ENCODE data around the gene AK5. TPM values are rescaled to one million over a fixed set of nuclear protein-coding genes. Genes with fewer than 3 reads are reported as not detected.

Gene AK5
- polyA plus RNA-seq, 2 of the 4 experiments (the other 2 are of a cell fraction): 4.9 to 6.1 TPM

GRCh38 chr1:77316006-77316405 is 34.2 kb downstream of the AK5 start:
- H3K27ac ChIP-seq: peak overlapping the region in 1 of 2 experiments; percentile 43; a peak in 1 of 6 replicates
- H3K9me3 ChIP-seq: no peaks in the 10 kb centered on the region
- no peak overlapping the region for H3K4me3 ChIP-seq
- 81% methylated on average over 1 of the region's 1 CpG for WGBS (ENCODE audit: missing lambda C conversion rate)
- ATAC-seq (no peak), DNase-seq (ENCODE audit: low read depth in 1 of 2, low spot score in 1 of 2) (no peak), FAIRE-seq (no peak)
- peaks cover under 1% of the 10 kb centered on the region; the same call in 2 of the 3 replicates for H3K4me1 ChIP-seq
- CTCF ChIA-PET: no interaction called here
- TF ChIP-seq EHMT2 (IDR thresholded peaks at IDR 0.05; ENCODE audit: low read depth): no peak
- TF ChIP-seq, protein P1, sequence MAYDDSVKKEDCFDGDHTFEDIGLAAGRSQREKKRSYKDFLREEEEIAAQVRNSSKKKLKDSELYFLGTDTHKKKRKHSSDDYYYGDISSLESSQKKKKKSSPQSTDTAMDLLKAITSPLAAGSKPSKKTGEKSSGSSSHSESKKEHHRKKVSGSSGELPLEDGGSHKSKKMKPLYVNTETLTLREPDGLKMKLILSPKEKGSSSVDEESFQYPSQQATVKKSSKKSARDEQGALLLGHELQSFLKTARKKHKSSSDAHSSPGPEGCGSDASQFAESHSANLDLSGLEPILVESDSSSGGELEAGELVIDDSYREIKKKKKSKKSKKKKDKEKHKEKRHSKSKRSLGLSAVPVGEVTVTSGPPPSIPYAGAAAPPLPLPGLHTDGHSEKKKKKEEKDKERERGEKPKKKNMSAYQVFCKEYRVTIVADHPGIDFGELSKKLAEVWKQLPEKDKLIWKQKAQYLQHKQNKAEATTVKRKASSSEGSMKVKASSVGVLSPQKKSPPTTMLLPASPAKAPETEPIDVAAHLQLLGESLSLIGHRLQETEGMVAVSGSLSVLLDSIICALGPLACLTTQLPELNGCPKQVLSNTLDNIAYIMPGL (CRISPR knock-in tag; IDR thresholded peaks at IDR 0.05; ENCODE audit: borderline replicate concordance): no peak
- TF ChIP-seq ZSCAN20 (CRISPR knock-in tag; IDR thresholded peaks at IDR 0.05): no peak
- TF ChIP-seq RAD21 (conservative IDR thresholded peaks at IDR 0.05 in 1 of 2, IDR thresholded peaks at IDR 0.05 in 1 of 2): no peak
- no peak for TF ChIP-seq PHF8 (IDR thresholded peaks at IDR 0.05; ENCODE audit: borderline replicate concordance, low read depth)
- TF ChIP-seq KDM1A (IDR thresholded peaks at IDR 0.05; ENCODE audit: low read depth): no peak
- no peak for TF ChIP-seq SMC3 (IDR thresholded peaks at IDR 0.05)
- no peak for TF ChIP-seq NPAS2 (CRISPR knock-in tag; IDR thresholded peaks at IDR 0.05; ENCODE audit: borderline replicate concordance)
- TF ChIP-seq, protein P2, sequence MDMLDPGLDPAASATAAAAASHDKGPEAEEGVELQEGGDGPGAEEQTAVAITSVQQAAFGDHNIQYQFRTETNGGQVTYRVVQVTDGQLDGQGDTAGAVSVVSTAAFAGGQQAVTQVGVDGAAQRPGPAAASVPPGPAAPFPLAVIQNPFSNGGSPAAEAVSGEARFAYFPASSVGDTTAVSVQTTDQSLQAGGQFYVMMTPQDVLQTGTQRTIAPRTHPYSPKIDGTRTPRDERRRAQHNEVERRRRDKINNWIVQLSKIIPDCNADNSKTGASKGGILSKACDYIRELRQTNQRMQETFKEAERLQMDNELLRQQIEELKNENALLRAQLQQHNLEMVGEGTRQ (IDR thresholded peaks at IDR 0.05): no peak
- no peak for TF ChIP-seq ZNF302 (CRISPR knock-in tag; IDR thresholded peaks at IDR 0.05)
- no peak for TF ChIP-seq HOXB5 (CRISPR knock-in tag; IDR thresholded peaks at IDR 0.05)
- no peak for TF ChIP-seq CHD2 (IDR thresholded peaks at IDR 0.05; ENCODE audit: low read length, partially characterized antibody)
- TF ChIP-seq, protein P3, sequence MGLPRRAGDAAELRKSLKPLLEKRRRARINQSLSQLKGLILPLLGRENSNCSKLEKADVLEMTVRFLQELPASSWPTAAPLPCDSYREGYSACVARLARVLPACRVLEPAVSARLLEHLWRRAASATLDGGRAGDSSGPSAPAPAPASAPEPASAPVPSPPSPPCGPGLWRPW (IDR thresholded peaks at IDR 0.05): no peak
- no peak for TF ChIP-seq HDAC2 (IDR thresholded peaks at IDR 0.05)
- TF ChIP-seq CEBPB (IDR thresholded peaks at IDR 0.05): no peak
- no peak for TF ChIP-seq CTCF (IDR thresholded peaks at IDR 0.05)
- TF ChIP-seq FOSL2 (IDR thresholded peaks at IDR 0.05): no peak
- no peak for TF ChIP-seq FOSL2 (CRISPR knock-in tag; IDR thresholded peaks at IDR 0.05)
- H3K4me2 ChIP-seq: no peak overlapping the region
- POLR2A ChIA-PET: no interaction called here

- H3K4me2 ChIP-seq: no peak overlapping the region
- no peaks in the 10 kb centered on the region for H3K9me3 ChIP-seq
- TF ChIP-seq POLR2A (IDR thresholded peaks at IDR 0.05; ENCODE audit: low read length) (no peak), EHF (CRISPR knock-in tag; IDR thresholded peaks at IDR 0.05) (no peak), MYC (IDR thresholded peaks at IDR 0.05; ENCODE audit: borderline replicate concordance, low read length) (no peak), RAD21 (conservative IDR thresholded peaks at IDR 0.05 in 1 of 2, IDR thresholded peaks at IDR 0.05 in 1 of 2) (no peak), SMC3 (IDR thresholded peaks at IDR 0.05) (no peak), HOXB5 (CRISPR knock-in tag; IDR thresholded peaks at IDR 0.05) (no peak), EP300 (IDR thresholded peaks at IDR 0.05) (no peak), CBX2 (IDR thresholded peaks at IDR 0.05; ENCODE audit: borderline replicate concordance, low read depth) (no peak), FOSL2 (IDR thresholded peaks at IDR 0.05) (no peak), FOSL2 (CRISPR knock-in tag; IDR thresholded peaks at IDR 0.05) (no peak), GATA3 (IDR thresholded peaks at IDR 0.05; ENCODE audit: borderline replicate concordance) (no peak), JUN (IDR thresholded peaks at IDR 0.05) (no peak), SREBF2 (IDR thresholded peaks at IDR 0.05) (no peak), RNF2 (IDR thresholded peaks at IDR 0.05; ENCODE audit: borderline replicate concordance, low read depth) (no peak), KDM5A (IDR thresholded peaks at IDR 0.05) (no peak), ESRRA (IDR thresholded peaks at IDR 0.05; ENCODE audit: borderline replicate concordance, low read length) (no peak)
- TF ChIP-seq, protein P4, sequence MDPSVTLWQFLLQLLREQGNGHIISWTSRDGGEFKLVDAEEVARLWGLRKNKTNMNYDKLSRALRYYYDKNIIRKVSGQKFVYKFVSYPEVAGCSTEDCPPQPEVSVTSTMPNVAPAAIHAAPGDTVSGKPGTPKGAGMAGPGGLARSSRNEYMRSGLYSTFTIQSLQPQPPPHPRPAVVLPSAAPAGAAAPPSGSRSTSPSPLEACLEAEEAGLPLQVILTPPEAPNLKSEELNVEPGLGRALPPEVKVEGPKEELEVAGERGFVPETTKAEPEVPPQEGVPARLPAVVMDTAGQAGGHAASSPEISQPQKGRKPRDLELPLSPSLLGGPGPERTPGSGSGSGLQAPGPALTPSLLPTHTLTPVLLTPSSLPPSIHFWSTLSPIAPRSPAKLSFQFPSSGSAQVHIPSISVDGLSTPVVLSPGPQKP (IDR thresholded peaks at IDR 0.05; ENCODE audit: low read depth, low read length): no peak
- TF ChIP-seq, protein P5, sequence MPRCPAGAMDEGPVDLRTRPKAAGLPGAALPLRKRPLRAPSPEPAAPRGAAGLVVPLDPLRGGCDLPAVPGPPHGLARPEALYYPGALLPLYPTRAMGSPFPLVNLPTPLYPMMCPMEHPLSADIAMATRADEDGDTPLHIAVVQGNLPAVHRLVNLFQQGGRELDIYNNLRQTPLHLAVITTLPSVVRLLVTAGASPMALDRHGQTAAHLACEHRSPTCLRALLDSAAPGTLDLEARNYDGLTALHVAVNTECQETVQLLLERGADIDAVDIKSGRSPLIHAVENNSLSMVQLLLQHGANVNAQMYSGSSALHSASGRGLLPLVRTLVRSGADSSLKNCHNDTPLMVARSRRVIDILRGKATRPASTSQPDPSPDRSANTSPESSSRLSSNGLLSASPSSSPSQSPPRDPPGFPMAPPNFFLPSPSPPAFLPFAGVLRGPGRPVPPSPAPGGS (IDR thresholded peaks at IDR 0.05): no peak
- no peak for FAIRE-seq
- ChIA-PET CTCF (no interaction called here), POLR2A (no interaction called here)
- WGBS (ENCODE audit: missing lambda C conversion rate): 63% methylated on average over 3 of the region's 3 CpGs
- DNase-seq (ENCODE audit: low read depth in 1 of 2, low spot score in 1 of 2): no peak
- ATAC-seq: no peak
- H3K4me3 ChIP-seq: no peak overlapping the region
- peaks cover 10% of the 10 kb centered on the region for H3K4me1 ChIP-seq
- H3K27ac ChIP-seq: no peak overlapping the region
Observed at GRCh38 chr1:77316966-77317365, 35.1 kb downstream of the AK5 start.

All from A549 (cell line).